Brain pericyte (primary cell): ENCODE results near the gene PIR.

Experiments
- DNase-seq: peaks from one replicate; pipeline ENCODE4 v3.0.0-alpha.2; 2012; ENCODE audit warnings: low read depth, low spot score

PIR gene

DNA sequence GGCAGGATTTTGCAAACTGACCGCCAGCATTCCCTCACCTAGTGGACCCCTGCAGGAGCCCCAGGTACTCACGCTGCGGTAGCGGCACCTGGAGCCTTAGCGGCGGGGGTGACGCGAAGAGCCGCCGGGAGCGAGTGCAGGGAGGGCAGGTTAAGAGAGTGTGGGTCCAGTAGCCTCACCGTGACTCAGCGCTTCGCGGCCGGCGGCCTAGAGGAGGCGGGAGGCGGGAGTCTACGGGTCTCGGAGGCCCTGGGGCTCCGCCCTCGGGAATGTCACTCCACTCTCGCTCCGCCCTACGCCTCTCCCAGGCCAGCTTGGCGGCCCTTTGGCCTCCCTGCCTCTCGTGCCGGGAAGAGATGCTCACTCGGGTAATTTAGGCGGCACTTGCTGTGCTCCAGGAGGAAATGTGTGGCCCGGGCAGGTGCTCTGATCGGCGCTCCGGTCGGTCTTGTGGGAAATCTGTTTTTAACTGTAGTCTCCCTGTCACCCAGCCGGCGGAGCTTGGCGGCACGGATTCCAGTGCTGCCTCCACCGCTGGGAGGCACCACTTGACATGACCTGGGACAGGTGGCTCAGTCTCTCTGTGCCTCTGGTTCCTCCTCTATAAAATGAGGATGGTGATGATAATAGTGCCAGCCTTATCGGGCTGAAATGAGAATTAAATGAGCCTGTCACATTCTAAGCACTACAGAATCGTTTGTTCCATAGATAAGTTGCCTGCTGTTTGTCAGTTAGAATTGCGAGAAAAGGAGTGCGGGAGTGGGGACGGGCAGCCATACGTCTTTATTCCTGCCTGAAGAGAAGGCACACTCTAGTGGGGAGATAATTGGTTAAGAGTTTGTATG lies at the start of gene PIR:
PIR (minus strand) TSS at position 216 of the 845 bp plus-strand sequence. CDS start 2,076 bp downstream, outside the sequence.
- no peak for DNase-seq

DNA sequence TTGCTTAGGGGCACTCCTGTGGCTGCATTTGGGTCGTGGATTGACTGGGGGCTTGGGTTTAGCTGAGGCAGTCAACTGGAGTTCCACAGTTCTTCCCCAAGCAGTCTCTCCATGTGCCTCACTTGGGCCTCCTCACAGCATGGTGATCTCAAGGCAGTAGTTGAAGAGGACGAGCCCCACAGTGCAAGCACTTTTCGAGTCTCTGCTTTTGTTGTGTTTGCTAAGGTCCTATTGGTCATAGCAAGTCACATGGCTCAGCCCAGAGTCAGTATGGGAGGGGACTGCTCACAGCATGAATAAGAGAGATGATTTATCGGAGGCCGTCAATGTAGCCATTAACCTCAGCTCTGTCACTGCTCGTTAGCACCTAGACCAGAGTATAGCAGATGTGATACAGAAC lies 37.2 kb upstream of the PIR start:
- no peak for DNase-seq

DNA sequence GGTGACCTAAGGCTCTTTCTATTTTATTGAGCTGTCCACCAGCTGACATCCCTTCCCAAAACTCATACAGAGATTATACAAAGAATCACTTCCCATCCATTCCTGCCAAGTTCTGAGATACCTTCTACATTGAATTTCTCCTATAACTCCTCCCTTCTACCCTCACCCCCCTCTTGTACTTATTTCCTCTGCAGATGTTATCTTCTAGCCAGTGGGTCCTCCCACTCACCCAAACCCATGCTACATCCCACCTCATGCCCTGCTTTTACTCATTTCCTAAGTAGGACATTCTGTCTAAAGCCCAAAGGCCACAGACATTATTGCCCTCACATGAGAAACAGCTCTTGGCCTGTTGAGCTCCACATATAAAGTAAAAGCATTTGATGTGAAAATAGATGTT lies 36.0 kb upstream of the PIR start:
- DNase-seq = no peak

- no peak for DNase-seq
Measured at GRCh38 chrX:15525664-15526416, 32.7 kb upstream of the PIR start.

- DNase-seq = no peak
Measured at GRCh38 chrX:15524417-15524816, 31.3 kb upstream of the PIR start.

DNA sequence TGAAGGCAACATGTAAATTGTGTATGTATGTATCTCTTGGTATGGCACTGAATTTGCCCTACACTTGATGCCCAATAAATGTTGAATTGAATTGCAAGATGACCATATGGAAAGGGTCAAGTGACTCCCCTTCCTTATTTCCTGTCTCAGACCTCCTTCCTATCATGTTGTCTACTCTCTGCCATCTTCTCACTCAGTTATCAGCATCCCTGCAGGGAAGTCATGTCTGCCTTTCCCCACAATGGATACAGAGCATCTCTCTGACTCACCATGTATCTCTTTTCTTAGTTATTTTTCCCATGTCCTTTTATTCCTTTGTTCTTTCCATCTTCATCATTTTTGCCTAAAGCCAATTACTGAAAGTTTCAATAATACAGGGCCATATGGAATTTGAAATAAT lies 30.0 kb upstream of the PIR start:
- DNase-seq = no peak

GRCh38 chrX:15522464-15522863 lies 29.3 kb upstream of the PIR start:
- DNase-seq = no peak

DNA sequence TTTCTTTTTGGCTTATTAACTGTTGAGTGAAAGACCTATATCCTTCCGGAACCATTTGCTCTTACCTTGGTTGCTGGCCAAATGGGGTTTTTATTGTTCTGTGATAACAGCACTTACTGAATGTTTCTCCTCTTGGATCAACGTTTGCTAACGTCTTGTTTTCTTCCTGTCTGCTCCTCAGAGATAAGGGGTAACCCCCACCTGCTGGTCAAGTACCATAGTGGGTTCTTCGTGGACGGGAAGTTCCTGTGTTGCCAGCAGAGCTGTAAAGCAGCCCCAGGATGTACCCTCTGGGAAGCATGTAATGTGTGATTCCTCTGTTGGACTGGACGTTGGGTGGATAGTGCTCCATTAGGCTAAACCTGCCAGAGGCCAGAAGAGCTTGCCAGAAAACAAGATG lies 22.8 kb upstream of the PIR start:
- no peak for DNase-seq

DNA sequence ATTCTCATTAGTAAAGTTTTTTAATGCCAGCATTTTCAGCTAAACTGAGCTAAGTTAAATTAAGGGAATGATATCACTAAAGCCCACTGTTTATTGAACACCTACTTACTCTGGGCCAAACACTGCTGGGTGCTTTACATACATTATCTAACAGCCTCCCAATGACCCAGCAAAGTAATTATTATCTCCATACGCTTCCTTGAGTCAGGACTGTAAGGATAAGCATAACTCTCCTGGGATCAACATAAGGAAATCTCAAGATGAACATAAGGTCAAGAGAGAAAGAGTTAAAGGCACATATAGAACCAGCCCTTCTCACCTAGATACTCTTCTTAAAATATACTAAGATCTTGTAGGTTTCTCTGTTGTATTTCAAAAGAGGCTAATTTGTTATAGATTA lies 21.1 kb upstream of the PIR start:
- no peak for DNase-seq

- DNase-seq = no peak
Measured at GRCh38 chrX:15512401-15512965, 19.4 kb upstream of the PIR start.

DNA sequence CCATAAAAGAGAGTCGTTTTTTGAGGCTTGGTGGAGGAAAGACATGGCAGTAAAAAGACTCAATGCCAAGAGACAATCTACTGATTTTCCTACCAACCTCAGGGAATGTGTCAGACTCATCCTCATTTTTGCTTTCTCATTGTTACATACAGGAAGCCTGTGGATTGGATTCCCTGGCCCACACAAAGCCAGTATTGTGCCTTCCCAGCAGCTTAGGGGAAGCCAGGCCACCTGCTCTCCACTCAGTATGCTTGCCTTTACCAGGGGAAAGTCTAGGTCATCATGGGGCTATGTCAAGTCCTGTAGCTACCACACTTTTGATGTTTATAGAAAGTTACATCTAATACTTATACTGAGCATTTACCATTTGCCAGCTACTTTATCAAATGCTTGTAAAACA lies 18.4 kb upstream of the PIR start:
- DNase-seq = no peak

DNA sequence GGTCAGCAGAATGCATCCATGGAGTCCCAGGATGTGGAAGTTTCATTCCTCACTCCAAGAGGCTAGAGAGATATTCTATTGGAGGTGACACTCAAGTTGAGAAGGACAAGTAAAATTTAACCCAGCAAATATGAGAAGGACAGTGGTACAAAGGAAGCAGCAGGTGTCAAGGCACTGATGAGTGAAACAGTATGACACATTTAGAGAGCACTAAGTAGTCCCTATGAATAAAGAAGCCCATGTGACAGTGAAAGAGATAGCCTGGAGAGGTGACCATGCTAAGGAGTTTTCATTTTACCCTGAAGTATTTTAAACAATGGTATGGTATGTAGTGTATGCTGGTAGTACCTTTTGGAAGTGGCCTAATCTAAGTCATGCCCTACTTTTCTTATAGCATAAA lies 16.7 kb upstream of the PIR start:
- DNase-seq = no peak

DNA sequence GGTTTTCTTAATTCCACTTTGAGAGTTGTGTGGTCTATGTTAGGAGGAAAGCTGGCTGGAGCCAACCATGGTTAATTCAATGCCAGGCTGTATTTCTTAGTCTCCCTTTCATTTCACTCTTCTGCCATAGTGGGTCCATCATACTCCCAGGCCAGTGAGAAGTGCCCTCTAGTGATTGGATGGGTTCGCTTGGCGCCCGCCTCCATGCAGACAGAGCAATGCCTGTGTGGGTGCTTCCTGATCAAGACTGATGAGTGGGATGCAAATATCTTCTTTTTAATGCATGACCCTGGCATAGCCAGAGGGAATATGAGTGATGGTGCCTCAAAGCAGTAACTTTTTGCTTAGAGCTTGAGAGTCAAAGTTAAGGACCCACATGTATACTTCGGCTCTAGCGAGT lies 13.9 kb upstream of the PIR start:
- no peak for DNase-seq

- DNase-seq = no peak
Measured at GRCh38 chrX:15505101-15505500, 12.0 kb upstream of the PIR start.

- DNase-seq = no peak
Measured at GRCh38 chrX:15504661-15505060, 11.5 kb upstream of the PIR start.

GRCh38 chrX:15501506-15501905 lies 8.4 kb upstream of the PIR start:
- DNase-seq = no peak

DNA sequence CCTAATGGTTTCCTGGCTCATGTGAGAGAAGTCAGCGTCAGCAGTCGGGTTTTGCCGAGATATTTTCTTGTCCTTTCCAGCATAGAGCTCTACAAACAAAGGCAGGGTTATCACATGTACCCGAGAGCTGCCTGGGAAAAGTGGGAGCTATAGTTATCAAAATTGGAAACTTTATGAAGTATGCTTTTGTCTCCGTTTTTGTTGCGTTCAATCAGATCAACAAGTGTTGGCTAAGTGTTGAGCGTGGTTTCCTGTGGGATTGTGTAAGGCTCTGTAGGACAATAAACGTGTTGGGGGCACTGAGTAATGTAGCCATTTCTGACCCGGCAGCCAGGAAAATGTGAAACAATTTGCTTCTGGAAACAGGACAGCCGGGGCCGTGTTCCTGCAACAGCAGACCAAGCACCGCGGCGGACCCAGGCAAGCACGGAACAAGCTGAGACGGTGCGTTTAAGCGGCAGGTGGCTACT lies 7.4 kb upstream of the PIR start, which contains the start of gene BMX:
BMX (plus strand) TSS at position 311 of the 470 bp plus-strand sequence. CDS start 7,547 bp downstream, outside the sequence.
- DNase-seq = no peak

DNA sequence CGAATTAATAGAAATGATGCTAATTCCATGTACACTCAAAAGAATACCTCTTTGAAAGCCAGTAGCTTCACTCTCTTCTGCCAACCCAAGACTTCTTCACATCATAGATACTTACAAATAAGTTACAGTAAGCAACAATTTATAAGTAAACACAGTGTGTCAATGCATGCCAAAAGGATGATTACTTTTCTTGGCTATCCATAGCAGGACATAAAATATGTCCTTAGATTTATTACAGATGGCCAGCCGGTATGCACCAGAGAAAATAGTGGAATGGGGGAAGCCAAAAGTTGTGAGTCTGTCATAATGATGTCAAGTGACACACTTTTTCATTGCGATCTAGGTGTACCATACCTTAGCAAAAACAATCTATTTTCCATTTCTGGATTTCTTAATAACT lies 6.8 kb upstream of the PIR start:
- DNase-seq = no peak

DNA sequence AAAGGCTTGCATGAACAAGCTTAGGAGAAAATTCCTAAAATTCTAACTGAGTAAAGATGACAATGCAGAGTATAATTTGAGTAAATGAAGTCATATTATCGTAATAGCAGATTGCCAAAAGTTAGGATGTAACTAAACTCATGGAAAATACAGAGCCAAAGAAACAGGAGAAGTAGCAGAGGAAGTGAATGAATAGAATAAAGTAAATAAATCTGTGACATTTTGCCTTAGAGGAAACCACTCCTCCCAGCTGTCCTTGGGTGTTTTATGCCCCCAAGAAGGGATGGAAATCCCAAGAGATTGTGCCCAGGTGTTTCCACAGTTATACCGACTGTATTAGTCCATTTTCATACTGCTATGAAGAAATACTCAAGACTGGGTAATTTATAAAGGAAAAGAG lies 5.6 kb upstream of the PIR start:
- DNase-seq = no peak

- no peak for DNase-seq
Measured at GRCh38 chrX:15497865-15498264, 4.7 kb upstream of the PIR start.

GRCh38 chrX:15496824-15497223 lies 3.7 kb upstream of the PIR start:
- DNase-seq = no peak

DNA sequence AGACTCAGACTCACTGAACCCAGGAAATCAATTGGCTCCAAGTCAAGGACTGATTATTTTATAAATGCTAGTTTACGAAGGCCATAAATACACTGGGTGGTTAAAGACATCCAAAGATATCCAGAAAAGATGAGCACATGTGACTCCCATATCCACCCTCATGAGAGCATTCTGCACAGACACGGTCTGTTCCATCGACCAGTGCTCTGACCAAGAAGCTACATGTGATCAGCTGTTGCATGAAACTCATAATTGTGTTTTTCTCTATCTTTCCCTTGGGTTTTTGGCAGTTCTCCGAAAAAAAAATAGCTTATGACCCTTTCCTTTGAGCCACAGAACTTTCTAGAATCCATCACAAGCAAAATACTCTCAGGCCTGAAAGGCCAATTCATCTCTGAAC lies 2.7 kb upstream of the PIR start:
- DNase-seq = no peak

DNA sequence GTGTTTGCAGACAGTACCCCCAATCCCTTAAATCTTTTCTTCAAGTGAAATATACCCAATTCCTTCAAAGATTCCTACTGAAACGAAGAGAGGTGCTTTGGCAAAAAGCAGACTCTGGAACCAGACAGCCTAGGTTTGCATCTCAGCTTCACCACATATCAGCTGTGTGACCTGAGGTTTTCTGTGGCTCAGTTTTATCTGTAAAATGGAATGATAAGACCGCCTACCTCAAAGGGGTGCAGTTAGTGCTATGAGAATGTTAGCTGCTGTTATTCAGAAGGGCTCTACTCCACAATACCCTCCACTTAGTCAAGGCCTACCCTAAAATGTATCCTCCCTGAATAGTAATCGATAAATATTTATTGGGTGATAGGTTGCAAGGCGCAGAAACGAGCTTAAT lies 664 bp downstream of the PIR start:
- no peak for DNase-seq
